DMS153 (cell line): Measurements from ENCODE around the gene KSR1.
"Not testable (repeated sequence)": the region's sequence is repeated elsewhere in the genome, so short reads cannot be mapped to it uniquely, and the experiment has no call there.

Experiments used
- DNase-seq: peaks from one replicate; lab custom pipeline; 2025; lab: John Stamatoyannopoulos, UW

KSR1 gene

DNA sequence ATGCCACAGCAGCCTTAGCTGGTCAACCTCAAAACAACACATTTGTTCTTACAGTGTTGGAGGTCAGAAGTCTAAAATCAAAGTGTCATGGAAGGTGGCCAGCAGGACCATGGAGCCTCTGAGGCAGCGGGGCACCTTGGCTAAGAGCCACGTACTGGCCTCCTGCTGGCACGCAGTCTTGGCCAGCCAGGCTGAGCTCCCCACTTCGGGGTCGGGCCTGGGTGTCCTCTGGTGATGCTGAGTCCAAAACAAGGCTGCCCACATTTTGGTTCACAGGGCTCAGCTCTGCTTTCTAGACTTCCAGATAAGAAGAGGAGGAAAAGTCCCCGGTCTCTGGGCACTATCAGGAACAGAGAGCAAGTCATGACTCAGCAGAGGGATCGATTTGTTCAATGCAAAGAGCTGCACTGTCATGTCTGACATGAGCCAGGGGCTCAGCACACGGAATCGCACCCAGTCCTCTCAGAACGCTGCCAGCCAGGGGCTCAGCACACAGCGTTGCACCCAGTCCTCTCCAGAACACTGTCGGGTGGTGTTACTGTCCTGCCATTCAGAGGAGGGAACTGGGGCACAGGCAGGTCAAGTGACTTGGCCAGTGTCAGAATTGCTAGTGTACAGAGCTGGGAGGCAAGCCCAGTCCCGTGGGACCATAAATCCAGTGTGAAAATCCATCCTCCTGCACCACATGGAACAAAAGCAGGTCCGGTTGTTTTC is 177.2 kb downstream of the KSR1 start:
- DNase-seq = no peak

DNA sequence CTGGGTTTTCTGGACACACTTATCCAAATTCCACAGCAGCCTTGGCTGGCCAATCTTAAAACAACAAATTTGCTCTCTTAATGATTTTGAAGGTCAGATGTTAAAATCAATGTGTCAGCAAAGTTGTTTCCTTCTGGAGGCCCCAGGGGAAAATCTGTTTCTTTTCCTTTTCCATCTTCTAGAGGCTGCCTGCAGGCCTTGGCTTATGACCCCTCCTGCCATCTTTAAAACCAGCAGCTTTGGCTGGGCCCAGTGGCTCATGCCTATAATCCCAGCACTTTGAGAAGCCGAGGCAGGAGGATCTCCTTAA is 177.7 kb downstream of the KSR1 start:
- DNase-seq = no peak

DNA sequence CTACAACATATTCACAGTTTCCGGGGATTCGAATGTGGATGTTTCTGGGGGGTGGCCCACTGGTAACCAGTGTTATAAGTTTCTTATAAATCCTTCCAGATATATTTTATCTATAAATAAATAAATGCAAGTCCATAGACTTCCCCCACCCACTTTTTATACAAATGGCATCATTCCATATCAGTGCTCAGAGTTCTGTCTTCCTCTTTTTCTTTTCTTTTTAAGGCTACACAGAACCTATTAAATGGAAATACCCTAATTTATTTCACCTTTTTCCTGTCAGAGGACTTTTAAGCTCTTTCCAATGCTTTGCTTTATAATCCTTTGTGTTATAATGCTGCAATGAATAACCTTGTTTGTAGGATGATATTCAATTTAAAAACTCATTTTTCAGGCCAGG is 178.5 kb downstream of the KSR1 start:
- DNase-seq = no peak

DNA sequence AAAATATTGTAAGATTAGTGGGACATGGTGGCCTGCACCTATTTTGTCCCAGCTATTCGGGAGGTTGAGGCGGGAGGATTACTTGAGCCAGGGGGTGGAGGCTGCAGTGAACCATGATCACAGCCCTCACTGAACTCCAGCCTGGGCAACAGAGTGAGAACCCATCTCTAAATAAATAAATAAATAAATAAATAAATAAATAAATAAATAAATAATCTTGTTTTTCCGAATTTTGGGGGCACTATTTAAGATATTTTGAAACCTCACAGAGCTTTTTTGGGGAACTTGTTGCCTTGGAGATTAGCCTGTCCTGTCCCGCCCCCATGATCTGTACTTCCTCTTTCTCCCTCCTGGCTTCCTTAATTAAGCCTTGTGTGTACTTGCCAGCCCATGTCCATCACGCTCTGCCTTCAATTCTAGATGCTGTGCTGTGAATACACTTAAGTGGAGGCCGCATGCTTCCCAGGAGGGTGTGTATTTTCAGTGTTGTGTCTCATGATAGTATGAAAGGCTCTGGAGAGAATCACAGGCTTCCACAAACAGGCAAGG is 179.1 kb downstream of the KSR1 start:
- DNase-seq = no peak

DNA sequence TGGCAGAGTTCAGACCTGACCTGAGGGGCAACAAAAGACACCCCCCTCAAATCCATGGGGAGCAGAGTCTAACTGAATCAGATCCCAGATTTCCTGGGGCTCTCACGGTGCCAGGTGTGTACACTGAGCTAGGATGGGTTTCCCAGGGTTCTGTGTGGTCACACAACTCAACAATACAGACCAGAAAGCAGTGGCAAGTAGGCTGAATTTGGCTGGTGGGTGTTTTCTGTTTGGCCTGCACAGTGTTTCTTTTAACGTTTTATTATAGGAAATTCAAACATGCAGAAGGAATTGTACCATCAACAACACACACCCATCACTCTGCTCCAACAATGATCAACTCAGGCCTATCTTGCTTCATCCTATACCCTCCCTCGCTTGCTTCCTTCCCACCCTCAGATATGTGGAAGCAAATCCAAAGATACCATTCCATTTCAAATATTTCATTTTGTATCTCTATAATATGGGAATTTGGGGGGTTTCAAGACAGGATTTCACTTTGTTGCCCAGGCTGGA is 179.8 kb downstream of the KSR1 start:
- DNase-seq = not testable (repeated sequence)

DNA sequence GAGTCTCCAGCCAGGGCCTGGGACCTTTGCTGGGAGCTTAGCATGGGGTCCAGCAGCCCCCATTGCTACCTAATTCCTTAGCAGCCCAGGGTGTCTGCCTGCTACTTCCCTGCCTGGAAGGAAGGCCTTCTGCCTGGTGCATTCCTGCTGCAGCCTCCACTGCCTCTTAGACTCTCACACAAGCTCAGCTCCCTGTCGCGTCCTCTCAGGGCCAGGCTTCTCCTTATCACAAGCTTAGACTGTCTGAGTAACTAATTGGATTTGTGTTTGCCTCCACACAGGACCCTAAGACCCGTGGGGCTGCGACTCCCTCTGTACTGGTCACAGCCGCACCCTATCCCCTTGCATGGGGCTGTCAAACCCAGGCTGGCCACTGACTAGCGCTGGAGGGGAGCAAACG is 181.6 kb downstream of the KSR1 start:
- not testable (repeated sequence) for DNase-seq

DNA sequence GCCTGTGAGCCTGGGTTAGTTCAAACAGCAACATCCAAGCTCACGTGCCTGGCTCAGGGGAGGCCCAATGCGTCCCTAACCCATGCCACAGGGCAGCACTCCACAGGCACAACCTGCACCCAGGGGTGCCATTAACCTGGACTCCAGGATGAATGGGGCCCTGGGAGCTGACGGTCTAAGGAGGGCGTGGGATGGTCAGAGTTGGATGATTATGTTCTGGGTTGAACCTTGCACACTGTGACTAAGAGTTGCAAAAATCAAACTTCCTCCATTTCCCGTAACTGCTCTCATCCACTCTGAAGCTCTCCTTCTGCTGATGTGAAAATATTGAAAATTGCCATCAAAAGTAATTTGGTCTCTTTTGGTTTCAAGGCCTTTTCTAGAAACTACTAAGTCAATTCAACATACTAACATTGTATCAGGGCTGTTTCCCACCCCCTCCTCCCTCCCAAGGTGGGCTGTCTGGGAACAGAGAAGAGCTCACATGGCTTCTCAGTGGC is 182.2 kb downstream of the KSR1 start:
- not testable (repeated sequence) for DNase-seq

DNA sequence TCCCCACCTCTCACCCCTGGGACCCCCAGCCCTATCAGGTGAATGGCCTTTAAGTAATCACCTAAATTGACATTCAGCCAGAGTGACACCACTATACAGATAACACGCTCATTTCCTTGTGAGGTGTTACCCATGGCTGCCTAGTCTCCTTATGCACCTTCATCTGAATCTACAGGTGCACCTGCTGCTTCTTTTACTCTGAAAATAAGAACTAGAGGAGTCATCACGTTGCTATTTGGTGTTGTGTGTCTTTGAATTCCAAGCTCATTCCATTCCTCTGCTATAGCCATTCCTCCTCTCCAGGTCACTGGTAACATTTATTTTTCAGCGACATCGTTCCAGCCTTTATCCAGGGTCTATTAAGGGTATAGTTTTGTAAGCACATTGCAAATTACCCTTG is 184.5 kb downstream of the KSR1 start:
- DNase-seq = no peak

DNA sequence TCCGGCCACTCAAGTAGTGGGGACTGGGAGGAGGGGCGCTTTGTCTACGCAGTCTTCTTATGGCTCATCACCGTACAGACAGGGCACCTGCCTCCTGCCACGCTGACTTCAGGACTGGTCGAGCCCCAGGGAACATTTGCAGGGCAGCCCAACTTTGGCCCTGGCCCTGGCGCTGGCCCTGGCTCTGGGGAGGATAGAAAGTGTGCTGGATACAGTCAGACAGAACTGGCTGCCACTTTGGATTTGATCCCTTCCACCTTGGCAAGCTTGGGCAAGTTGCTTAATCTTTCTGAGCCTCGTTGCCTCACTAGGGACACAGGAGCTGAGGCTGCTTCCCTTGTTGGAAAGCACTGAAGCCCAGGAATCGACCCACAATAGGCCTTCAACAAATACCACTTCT is 188.3 kb downstream of the KSR1 start:
- no peak for DNase-seq

DNA sequence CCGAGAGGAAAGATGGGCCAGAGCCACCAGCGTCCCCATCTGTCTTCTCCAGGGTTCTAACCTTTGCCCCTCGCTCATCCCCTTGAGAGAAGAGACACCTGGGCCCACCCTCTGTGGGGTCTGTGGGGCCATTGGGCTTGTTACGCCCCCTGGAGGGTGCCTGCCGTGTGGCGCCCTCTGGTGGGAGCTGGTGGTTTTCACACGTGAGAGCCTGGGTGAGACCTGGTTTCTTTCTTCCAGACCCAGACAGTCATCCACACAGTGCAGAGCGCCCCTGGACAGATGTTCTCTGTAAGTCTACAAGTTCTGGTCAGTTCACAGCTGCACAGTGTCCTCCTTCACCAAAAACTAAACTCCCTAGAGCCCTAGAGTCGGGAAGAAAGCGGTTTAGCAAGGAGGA is 189.4 kb downstream of the KSR1 start:
- not testable (repeated sequence) for DNase-seq

DNA sequence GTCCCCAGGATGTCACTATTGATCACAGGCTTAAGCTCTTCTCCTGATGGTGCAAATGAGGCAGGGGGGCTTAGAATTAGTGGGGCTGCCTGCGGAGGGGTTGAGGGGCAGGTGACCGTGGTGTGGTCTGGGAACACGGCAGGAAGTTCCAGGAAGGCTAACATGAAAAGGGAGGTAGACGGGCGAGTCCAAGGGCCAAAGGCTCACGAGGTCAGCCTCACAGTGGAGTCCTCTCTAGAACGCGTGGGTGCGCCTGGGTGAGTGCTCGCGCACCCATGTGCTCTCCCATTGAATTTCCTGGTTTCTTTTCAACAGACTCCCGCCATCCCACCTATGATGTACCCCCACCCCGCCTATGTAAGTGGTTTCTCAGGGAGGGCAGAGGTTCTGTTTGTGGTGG is 190.0 kb downstream of the KSR1 start:
- no peak for DNase-seq

DNA sequence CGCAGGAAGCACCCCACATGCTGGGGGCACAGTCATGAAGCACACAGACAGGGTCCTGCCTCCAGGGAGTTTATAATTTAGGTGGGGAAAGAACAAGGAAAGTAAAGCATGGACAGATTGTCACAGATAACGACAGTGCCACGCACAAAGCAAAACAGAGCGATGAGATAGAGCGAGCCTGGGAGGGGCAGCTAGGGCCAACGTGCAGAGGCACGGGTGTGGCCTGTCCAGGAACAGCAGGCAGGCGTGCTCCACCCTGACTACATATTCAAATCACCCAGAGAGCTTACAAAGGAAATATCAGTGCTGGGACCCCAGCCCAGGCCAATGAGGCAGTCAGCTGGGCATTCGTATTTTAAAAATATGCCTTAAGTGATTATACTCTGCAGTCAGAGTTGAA is 191.5 kb downstream of the KSR1 start:
- DNase-seq = no peak

DNA sequence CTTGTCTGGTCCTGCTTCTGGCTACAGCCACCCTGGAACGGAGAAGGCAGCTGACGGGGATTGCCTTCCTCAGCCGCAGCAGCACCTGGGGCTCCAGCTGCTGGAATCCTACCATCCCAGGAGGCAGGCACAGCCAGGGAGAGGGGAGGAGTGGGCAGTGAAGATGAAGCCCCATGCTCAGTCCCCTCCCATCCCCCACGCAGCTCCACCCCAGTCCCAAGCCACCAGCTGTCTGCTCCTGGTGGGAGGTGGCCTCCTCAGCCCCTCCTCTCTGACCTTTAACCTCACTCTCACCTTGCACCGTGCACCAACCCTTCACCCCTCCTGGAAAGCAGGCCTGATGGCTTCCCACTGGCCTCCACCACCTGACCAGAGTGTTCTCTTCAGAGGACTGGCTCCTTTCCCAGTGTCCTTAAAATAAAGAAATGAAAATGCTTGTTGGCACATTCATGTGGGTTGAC is 192.9 kb downstream of the KSR1 start:
- DNase-seq = not testable (repeated sequence)

DNA sequence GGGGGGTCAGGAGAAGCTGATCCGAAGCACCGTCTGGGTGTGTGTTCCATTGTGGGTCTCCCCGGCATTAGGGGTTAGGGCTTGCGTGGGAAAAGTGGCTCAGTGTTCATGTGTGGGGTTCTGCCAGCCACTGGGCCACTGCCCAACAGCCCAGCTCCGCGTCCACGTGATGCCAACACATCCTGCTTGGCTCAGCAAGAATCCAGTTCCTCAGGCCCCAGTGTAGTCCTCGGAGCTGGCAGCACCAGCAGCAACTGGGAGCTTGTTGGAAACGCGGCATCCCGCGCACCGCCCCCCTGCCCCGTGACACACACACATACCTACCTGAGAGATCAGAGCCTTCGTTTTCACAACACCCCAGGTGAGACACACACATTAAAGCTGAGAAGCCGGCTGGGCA is 193.7 kb downstream of the KSR1 start:
- DNase-seq = no peak

DNA sequence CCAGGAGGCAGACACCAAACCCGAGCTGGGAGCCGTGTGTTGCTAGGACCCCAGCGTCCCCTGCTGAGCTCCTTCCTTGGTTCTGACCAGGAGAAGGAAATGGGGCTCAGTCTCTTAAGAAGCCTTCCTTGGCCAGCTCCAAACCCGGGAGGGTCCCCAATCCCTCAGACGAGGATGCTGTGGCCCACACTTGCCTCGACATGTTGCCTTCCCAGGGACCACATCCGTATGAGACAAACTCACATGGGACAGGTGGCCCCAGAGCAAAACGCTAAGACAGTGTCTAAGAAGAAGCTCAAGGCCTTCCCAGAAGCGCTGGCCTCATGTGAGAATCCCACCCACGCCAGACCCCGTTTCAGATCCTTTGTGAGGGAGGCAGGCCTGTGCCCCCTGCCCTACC is 194.6 kb downstream of the KSR1 start:
- no peak for DNase-seq

DNA sequence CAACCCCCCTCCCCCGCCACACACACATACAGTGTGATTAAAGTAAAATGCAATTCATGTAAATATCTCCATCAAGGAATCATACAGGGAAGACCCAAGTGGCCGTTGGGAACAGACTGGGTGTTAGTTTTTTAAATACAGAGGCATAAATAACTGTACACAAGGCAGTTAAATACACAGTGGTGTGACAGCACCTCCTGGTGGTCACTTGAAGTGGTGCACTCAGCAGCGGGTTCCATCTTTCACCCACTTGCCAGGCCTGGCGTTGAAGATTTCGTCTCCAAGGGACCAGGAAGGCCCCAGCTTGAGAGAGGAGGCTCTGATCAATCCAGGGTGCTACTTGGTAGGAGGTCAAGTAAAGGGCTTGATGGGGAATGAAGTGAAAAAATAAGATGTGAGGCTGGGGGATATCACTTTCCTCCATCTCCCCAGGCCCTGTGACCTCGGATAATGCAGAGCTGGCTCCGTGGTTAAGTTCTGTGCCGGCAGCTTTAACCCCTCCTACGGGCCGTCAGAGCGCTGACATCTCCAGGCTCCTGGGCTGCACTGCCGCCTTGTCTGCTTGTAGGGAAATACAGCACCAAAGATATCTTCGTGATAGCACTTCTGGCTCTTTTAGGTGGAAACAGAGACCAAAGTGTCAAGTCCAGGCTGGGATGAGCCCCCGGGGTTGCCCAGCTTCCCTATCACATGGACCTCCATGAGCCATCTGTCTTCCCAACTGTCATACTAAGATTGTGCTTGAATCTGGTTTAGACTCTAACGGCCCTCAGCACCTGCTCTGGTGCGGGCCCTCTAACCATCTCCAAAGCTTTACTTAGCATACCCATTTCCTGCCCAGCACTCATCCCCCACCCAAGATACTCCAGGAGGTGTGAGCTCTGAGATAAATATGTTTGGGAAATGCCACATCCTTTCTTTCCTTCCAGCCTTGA is 195.4 kb downstream of the KSR1 start:
- no peak for DNase-seq

DNA sequence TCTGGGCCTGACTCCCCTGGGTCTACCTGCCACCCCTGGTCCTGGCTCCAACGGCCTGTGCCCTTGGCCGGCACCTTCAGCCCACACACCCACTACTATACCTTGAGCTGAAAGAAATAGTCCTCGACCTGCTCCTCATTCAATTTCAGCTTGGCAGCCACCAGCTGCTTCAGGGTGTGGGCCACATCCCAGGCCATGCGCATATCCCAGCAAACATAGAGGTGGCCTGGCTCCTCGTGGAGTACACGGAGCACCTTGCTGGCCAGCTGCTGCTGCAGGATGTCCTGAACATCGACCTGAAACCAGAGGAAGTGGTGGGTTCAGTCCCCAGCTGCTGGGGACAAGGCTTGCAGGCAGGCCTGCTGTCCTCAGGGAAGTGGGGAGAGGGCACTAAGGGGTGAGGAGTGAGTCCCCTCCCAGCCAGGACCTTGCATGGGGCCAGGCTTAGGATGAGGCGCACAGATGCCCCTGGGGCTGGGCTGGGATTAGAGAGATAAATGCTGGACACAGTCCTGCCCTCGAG is 197.3 kb downstream of the KSR1 start:
- DNase-seq = not testable (repeated sequence)

DNA sequence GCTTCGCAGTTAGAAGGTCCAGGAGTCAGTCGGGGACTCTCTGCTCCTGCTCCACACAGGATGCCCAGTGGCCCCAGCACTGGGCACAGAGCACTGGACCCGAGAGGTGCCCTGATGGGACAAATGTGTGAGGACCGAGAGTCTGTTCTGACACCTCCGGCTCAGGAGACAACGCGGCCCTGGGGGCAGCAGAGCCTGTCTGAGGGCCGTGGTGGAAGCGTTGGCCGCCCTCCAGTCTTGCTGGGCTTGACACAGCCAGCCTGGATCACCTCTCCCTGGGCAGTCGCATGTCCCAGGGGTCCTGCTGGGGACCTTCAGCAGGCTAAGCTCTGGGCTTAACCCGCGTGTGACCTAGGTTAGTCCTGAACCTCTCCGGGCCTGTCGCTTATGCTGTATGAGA is 197.9 kb downstream of the KSR1 start:
- DNase-seq = no peak

DNA sequence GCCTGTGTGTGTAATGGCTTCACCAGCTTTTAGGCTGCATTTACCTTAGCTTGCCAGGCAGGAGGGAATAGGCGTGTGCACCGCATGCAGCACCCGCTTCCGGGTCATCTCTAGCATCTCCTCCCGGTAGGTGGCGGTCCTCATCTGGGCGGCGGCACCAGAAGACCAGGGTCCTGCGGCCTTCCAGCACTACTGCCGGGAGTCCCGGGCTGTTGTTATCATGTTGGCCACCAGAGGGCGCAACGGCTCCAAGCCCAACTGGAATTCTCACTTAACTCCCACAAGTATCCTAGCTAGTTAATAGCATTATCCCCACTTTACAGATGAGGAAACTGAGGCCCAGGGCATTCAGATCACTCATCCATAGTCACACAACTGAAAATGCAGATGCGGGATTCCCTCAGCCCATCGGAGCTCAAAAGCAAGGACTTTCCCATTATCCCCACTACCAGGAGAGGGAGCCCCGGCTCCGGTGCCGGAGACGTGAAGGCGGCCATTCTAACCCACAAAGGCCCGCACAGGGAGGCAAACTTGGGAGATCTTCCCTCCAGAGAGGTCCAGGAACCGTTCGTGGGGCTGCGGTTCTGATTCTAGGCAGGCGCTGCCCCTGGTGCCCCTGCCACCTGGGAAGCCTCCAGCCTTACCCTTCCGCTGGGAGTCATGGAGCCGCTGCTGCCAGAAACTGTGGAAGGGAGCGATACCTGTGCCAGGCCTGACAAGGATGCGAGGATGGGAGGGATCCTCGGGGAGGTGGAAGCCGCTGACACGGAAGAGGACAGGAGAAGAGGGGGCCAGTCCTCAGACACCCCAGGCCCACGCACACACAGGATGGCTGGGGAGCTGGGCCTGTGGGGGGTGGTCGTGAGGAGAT is 198.6 kb downstream of the KSR1 start:
- DNase-seq = peak; percentile 79

DNA sequence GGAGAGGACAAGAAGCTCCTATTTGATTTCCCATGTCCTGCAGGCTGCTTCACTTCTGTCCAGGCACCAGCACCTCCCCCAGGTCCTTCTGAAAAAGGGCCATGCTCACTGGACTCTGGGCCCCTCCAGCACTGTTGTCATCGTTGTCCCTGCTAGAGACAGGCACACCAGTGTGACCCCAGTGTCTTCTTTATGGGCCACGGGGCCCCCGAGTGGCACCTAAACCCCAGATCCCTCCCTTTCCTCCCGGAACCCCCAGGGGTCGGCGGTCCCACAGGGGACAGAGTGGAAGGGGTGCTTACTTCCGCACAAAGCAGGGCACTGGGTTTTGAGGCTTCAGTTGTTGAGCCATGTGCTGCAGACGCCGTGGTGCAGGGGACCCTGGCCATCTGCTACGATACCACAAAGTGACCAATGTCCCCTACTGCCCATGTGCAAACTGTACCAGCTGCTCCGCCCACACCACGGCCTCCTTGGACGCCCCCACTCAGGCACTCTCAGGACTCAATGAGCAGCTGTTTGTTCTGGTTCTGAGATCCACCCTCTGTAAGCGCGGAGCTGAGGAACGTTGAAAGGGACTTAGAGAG is 199.4 kb downstream of the KSR1 start:
- not testable (repeated sequence) for DNase-seq

DNA sequence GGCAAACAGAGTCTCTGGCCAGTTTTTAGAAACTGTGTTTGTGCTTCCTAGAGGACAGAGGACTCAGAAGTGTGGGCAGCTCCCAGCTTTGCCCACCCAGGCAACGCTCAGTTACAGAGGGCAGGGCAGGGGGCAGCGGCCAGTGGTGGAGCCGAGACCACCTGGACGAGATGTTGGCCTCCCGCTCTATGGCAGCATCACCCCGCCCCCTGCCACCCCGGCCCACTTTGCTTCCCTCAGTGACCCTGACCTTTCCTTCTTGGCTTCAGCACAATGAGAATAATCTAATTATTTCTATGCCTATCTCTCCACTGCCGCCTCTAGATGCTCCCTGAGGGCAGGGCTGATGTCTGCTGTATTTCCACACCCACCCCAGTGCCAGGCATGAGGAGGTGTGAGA is 200.4 kb downstream of the KSR1 start:
- not testable (repeated sequence) for DNase-seq
